ENCODE results near the gene CEMIP. TPM values are rescaled to one million over a fixed set of nuclear protein-coding genes. Genes with fewer than 3 reads are reported as not detected.

The CEMIP gene
- total RNA-seq, 4 donors from 2014 or later: 0.27 to 0.32 TPM; not detected in 2

- 40 to 74% methylated on average over 1 to 22 of the region's 22 CpGs for WGBS, 2 donors (ENCODE audit: low coverage in 1 of 2)
- no peak for DNase-seq
- Histone ChIP-seq H3K27ac (peak overlapping the region in 1 of 4 donors; percentile 6), H3K4me1 (peaks cover 3 to 20% (median 19%) of the 10 kb centered on the region in 4 donors), H3K9me3 (no peaks in the 10 kb centered on the region), H3K36me3 (no peaks in the 10 kb centered on the region), H3K4me3 (no peak overlapping the region), H3K27me3 (no peaks in the 10 kb centered on the region)
- in situ Hi-C loops (cut with MboI; ENCODE audit: low pct_ligation_motif_present in 1 of 4, low pct_unique_long_range_greater_than_20kb in 1 of 4, low sequenced_read_pairs in 3 of 4): no loop called here
- TF ChIP-seq CTCF (IDR thresholded peaks at IDR 0.05) (no peak), POLR2A (IDR thresholded peaks at IDR 0.05) (no peak), POLR2AphosphoS5 (IDR thresholded peaks at IDR 0.05) (no peak), EP300 (IDR thresholded peaks at IDR 0.05; ENCODE audit: low read depth) (no peak)
- intact Hi-C loops (cut with DNase I; ENCODE audit: low total_unique reads): no loop called here
Measured at GRCh38 chr15:80840182-80841130, 61.3 kb downstream of the CEMIP start.

- TF ChIP-seq POLR2AphosphoS5 (IDR thresholded peaks at IDR 0.05): no peak
- TF ChIP-seq CTCF (IDR thresholded peaks at IDR 0.05): no peak
- no peak for TF ChIP-seq EP300 (IDR thresholded peaks at IDR 0.05; ENCODE audit: low read depth)
- no peak for TF ChIP-seq POLR2A (IDR thresholded peaks at IDR 0.05)
- Histone ChIP-seq H3K4me1 (peaks cover 3 to 20% (median 18%) of the 10 kb centered on the region in 4 donors), H3K4me3 (no peak overlapping the region), H3K27ac (no peak overlapping the region), H3K36me3 (no peaks in the 10 kb centered on the region), H3K9me3 (no peaks in the 10 kb centered on the region), H3K27me3 (no peaks in the 10 kb centered on the region)
- in situ Hi-C loops (cut with MboI; ENCODE audit: low pct_ligation_motif_present in 1 of 4, low pct_unique_long_range_greater_than_20kb in 1 of 4, low sequenced_read_pairs in 3 of 4) (no loop called here), intact Hi-C loops (cut with DNase I; ENCODE audit: low total_unique reads) (no loop called here)
- no peak for DNase-seq
- 86 to 100% methylated on average over 1 to 5 of the region's 5 CpGs for WGBS, 2 donors (ENCODE audit: low coverage in 1 of 2)
Measured at GRCh38 chr15:80841541-80841940, 62.4 kb downstream of the CEMIP start.

- no peaks in the 10 kb centered on the region for H3K27me3 ChIP-seq
- no peak for TF ChIP-seq CTCF (IDR thresholded peaks at IDR 0.05)
- no peak for TF ChIP-seq POLR2AphosphoS5 (IDR thresholded peaks at IDR 0.05)
- no peak for TF ChIP-seq POLR2A (IDR thresholded peaks at IDR 0.05)
- no peak for TF ChIP-seq EP300 (IDR thresholded peaks at IDR 0.05; ENCODE audit: low read depth)
- DNase-seq: no peak
- in situ Hi-C loops (cut with MboI; ENCODE audit: low pct_ligation_motif_present in 1 of 4, low pct_unique_long_range_greater_than_20kb in 1 of 4, low sequenced_read_pairs in 3 of 4): no loop called here
- intact Hi-C loops (cut with DNase I; ENCODE audit: low total_unique reads): no loop called here
- WGBS, 2 donors (ENCODE audit: low coverage in 1 of 2): 74% methylated on average over 4 of the region's 11 CpGs; no CpG with 5 or more reads in 1 of the 2 donors
- no peak overlapping the region for H3K27ac ChIP-seq
- H3K4me1 ChIP-seq: peaks cover 3 to 17% (median 15%) of the 10 kb centered on the region in 4 donors
- H3K9me3 ChIP-seq: no peaks in the 10 kb centered on the region
- H3K4me3 ChIP-seq: no peak overlapping the region
- H3K36me3 ChIP-seq: no peaks in the 10 kb centered on the region
Measured at GRCh38 chr15:80844011-80844732, 65.0 kb downstream of the CEMIP start.

Data from transverse colon (tissue), 4 donors.